Fibroblast of lung (primary cell): ENCODE measurements around the gene FAM78B.

Experiments
- EZH2 ChIP-seq: IDR thresholded peaks from 2 replicates; pipeline ENCODE4 v1.5.1; 2012; ENCODE audit warnings: low read length, control low read depth, mild to moderate bottlenecking; ENCODE audit errors: missing control alignments
- TF ChIP-seq, protein P1 (sequence below), 2 donors: IDR thresholded peaks in 1 of 2; conservative IDR thresholded peaks in 1 of 2; 1 replicate in 1 of 2; 2 replicates in 1 of 2; pipeline ENCODE4 v1.5.1; 2011 to 2012; ENCODE audit warnings: low read length in 2 of 2, control low read depth in 1 of 2, inconsistent platforms in 1 of 2, low read depth in 1 of 2, mild to moderate bottlenecking in 1 of 2

GRCh38 chr1:166175032-166175431, 8.2 kb upstream of the FAM78B start:
- TF ChIP-seq, protein P1, sequence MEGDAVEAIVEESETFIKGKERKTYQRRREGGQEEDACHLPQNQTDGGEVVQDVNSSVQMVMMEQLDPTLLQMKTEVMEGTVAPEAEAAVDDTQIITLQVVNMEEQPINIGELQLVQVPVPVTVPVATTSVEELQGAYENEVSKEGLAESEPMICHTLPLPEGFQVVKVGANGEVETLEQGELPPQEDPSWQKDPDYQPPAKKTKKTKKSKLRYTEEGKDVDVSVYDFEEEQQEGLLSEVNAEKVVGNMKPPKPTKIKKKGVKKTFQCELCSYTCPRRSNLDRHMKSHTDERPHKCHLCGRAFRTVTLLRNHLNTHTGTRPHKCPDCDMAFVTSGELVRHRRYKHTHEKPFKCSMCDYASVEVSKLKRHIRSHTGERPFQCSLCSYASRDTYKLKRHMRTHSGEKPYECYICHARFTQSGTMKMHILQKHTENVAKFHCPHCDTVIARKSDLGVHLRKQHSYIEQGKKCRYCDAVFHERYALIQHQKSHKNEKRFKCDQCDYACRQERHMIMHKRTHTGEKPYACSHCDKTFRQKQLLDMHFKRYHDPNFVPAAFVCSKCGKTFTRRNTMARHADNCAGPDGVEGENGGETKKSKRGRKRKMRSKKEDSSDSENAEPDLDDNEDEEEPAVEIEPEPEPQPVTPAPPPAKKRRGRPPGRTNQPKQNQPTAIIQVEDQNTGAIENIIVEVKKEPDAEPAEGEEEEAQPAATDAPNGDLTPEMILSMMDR (conservative IDR thresholded peaks at IDR 0.05 in 1 of 2, IDR thresholded peaks at IDR 0.05 in 1 of 2; ENCODE audit: low read depth in 1 of 2, low read length in 2 of 2): no peak
- TF ChIP-seq EZH2: no peak
